SK-N-SH treated with all-trans-retinoic acid at 6 μM for 48 hours (cell line): ENCODE results near the gene MTHFD2.
"Not testable (repeated sequence)": the region's sequence is repeated elsewhere in the genome, so short reads cannot be mapped to it uniquely, and the experiment has no call there.

Source experiments
- ATAC-seq: fragments of 200-7000 bp; cut with Tn5 transposase; 3 replicates; pipeline ENCODE4 v1.9.1; 2020; ENCODE audit warnings: mild to moderate bottlenecking, moderate library complexity
- ARNTL ChIP-seq: fragments of 450-650 bp; formaldehyde crosslinking; IDR thresholded peaks from 2 replicates; pipeline ENCODE4 v1.5.0; 2020; ENCODE audit warnings: low read depth, mild to moderate bottlenecking, moderate library complexity, borderline replicate concordance
- BACH2 ChIP-seq: fragments of 250-450 bp; sonication (Bioruptor Pico); IDR thresholded peaks from 2 replicates; pipeline ENCODE4 v1.9.0; 2021; ENCODE audit warnings: mild to moderate bottlenecking, borderline replicate concordance
- CSDC2 ChIP-seq: fragments of 250-450 bp; sonication (Bioruptor Pico); IDR thresholded peaks from 2 replicates; pipeline ENCODE4 v1.5.0; 2020; ENCODE audit warnings: mild to moderate bottlenecking, moderate library complexity
- ESRRG ChIP-seq: fragments of 250-450 bp; sonication (Bioruptor Pico); IDR thresholded peaks from 2 replicates; pipeline ENCODE4 v1.6.1; 2021; ENCODE audit warnings: mild to moderate bottlenecking
- GLIS3 ChIP-seq: fragments of 250-450 bp; sonication (Bioruptor Pico); IDR thresholded peaks from 2 replicates; pipeline ENCODE4 v1.5.0; 2020; ENCODE audit warnings: mild to moderate bottlenecking, moderate library complexity
- ISL1 ChIP-seq: fragments of 250-450 bp; sonication (Bioruptor Pico); IDR thresholded peaks from 2 replicates; pipeline ENCODE4 v2.1.2; 2022; ENCODE audit warnings: mild to moderate bottlenecking, moderate library complexity
- OSR1 ChIP-seq: fragments of 250-450 bp; sonication (Bioruptor Pico); IDR thresholded peaks from 2 replicates; pipeline ENCODE4 v1.8.0; 2022; ENCODE audit warnings: moderate library complexity, mild to moderate bottlenecking, inconsistent platforms
- PPARA ChIP-seq: fragments of 250-450 bp; sonication (Bioruptor Pico); IDR thresholded peaks from 2 replicates; pipeline ENCODE4 v1.5.0; 2020; ENCODE audit warnings: mild to moderate bottlenecking, borderline replicate concordance
- RARB ChIP-seq: fragments of 250-450 bp; sonication (Bioruptor Pico); IDR thresholded peaks from 2 replicates; pipeline ENCODE4 v1.8.0; 2021; ENCODE audit warnings: mild to moderate bottlenecking, moderate library complexity
- SNAI2 ChIP-seq: fragments of 250-450 bp; sonication (Bioruptor Pico); IDR thresholded peaks from 2 replicates; pipeline ENCODE4 v1.5.0; 2020; ENCODE audit warnings: mild to moderate bottlenecking, moderate library complexity
- TCF4 ChIP-seq: fragments of 250-450 bp; sonication (Bioruptor Pico); IDR thresholded peaks from 2 replicates; pipeline ENCODE4 v1.8.0; 2021; ENCODE audit warnings: mild to moderate bottlenecking, moderate library complexity, borderline replicate concordance
- TOX ChIP-seq: fragments of 250-450 bp; sonication (Bioruptor Pico); IDR thresholded peaks from 2 replicates; pipeline ENCODE4 v1.8.0; 2021; ENCODE audit warnings: mild to moderate bottlenecking, moderate library complexity, borderline replicate concordance
- ZC3H10 ChIP-seq: fragments of 250-450 bp; sonication (Bioruptor Pico); IDR thresholded peaks from 2 replicates; pipeline ENCODE4 v1.5.1; 2021; ENCODE audit warnings: mild to moderate bottlenecking, moderate library complexity
- ZFP3 ChIP-seq: fragments of 250-450 bp; sonication (Bioruptor Pico); IDR thresholded peaks from 2 replicates; pipeline ENCODE4 v1.5.0; 2020; ENCODE audit warnings: mild to moderate bottlenecking, moderate library complexity
- ZFP30 ChIP-seq: fragments of 450-650 bp; formaldehyde crosslinking; IDR thresholded peaks from 2 replicates; pipeline ENCODE4 v1.5.0; 2022; ENCODE audit warnings: mild to moderate bottlenecking, moderate library complexity
- ZNF565 ChIP-seq: fragments of 450-650 bp; formaldehyde crosslinking; conservative IDR thresholded peaks from 2 replicates; pipeline ENCODE4 v1.5.0; 2020; ENCODE audit warnings: low read depth, mild to moderate bottlenecking, moderate library complexity
- ZNF70 ChIP-seq: fragments of 450-650 bp; formaldehyde crosslinking; IDR thresholded peaks from 2 replicates; pipeline ENCODE4 v1.5.0; 2020; ENCODE audit warnings: mild to moderate bottlenecking, moderate library complexity
- ZNF8 ChIP-seq: fragments of 450-650 bp; formaldehyde crosslinking; IDR thresholded peaks from 2 replicates; pipeline ENCODE4 v1.5.0; 2020; ENCODE audit warnings: mild to moderate bottlenecking, moderate library complexity
- TF ChIP-seq, protein P1 (sequence below): fragments of 250-450 bp; sonication (Bioruptor Pico); IDR thresholded peaks from 2 replicates; pipeline ENCODE4 v1.8.0; 2020; ENCODE audit warnings: mild to moderate bottlenecking, moderate library complexity, borderline replicate concordance
- TF ChIP-seq, protein P2 (sequence below): fragments of 250-450 bp; sonication (Bioruptor Pico); IDR thresholded peaks from 2 replicates; pipeline ENCODE4 v1.5.0; 2020; ENCODE audit warnings: mild to moderate bottlenecking, moderate library complexity
- TF ChIP-seq, protein P3 (sequence below): fragments of 250-450 bp; sonication (Bioruptor Pico); IDR thresholded peaks from 2 replicates; pipeline ENCODE4 v1.8.0; 2021; ENCODE audit warnings: low read depth, mild to moderate bottlenecking, moderate library complexity, borderline replicate concordance
- TF ChIP-seq, protein P4 (sequence below): fragments of 250-450 bp; sonication (Bioruptor Pico); IDR thresholded peaks from 2 replicates; pipeline ENCODE4 v1.5.1; 2020; ENCODE audit warnings: low read depth, mild to moderate bottlenecking, moderate library complexity

Gene MTHFD2

DNA sequence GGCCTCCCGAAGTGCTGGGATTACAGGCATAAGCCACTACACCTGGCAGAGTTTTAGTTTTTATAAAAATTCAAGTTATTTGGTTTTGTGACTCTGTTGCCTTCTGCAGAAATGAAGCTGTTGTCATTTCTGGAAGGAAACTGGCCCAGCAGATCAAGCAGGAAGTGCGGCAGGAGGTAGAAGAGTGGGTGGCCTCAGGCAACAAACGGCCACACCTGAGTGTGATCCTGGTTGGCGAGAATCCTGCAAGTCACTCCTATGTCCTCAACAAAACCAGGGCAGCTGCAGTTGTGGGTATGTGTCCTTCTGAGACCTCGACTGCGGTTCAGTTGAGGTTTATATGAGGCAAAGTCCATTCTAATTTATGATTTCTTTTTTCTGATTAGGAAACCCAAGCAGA lies 7.2 kb downstream of the MTHFD2 start (continued):
- no peak for TF ChIP-seq ZNF70
- no peak for TF ChIP-seq PPARA (CRISPR knock-in tag)
- TF ChIP-seq, protein P1, sequence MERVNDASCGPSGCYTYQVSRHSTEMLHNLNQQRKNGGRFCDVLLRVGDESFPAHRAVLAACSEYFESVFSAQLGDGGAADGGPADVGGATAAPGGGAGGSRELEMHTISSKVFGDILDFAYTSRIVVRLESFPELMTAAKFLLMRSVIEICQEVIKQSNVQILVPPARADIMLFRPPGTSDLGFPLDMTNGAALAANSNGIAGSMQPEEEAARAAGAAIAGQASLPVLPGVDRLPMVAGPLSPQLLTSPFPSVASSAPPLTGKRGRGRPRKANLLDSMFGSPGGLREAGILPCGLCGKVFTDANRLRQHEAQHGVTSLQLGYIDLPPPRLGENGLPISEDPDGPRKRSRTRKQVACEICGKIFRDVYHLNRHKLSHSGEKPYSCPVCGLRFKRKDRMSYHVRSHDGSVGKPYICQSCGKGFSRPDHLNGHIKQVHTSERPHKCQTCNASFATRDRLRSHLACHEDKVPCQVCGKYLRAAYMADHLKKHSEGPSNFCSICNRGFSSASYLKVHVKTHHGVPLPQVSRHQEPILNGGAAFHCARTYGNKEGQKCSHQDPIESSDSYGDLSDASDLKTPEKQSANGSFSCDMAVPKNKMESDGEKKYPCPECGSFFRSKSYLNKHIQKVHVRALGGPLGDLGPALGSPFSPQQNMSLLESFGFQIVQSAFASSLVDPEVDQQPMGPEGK: no peak
- TF ChIP-seq SNAI2 (CRISPR knock-in tag): no peak
- no peak for TF ChIP-seq GLIS3
- TF ChIP-seq, all 23 proteins: peak for 0

DNA sequence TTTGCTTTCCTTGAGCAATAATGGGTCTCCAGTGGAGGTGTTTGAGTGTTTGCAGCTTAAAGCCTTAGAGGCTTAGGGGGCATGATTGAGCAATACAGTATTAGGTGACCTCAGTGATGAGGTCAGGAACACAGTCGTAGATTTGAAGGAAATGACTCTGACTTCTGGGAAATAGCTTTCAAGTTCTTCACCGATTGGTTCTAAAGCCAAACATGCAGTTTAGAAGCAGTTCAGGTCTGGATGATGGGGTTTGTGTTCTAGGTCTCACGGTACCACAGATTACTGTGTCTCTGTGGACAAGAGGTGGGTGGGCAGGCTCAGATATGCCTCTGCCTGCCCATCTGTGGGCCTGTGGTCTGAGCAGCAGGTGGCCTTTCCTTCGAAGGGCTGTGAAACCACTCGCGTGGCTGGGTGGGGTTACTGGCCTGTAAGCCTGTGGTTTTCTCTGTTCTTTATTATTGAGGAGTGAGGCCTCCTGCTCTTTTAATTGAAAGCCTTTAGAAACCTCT lies 7.8 kb downstream of the MTHFD2 start:
- TF ChIP-seq, protein P2, sequence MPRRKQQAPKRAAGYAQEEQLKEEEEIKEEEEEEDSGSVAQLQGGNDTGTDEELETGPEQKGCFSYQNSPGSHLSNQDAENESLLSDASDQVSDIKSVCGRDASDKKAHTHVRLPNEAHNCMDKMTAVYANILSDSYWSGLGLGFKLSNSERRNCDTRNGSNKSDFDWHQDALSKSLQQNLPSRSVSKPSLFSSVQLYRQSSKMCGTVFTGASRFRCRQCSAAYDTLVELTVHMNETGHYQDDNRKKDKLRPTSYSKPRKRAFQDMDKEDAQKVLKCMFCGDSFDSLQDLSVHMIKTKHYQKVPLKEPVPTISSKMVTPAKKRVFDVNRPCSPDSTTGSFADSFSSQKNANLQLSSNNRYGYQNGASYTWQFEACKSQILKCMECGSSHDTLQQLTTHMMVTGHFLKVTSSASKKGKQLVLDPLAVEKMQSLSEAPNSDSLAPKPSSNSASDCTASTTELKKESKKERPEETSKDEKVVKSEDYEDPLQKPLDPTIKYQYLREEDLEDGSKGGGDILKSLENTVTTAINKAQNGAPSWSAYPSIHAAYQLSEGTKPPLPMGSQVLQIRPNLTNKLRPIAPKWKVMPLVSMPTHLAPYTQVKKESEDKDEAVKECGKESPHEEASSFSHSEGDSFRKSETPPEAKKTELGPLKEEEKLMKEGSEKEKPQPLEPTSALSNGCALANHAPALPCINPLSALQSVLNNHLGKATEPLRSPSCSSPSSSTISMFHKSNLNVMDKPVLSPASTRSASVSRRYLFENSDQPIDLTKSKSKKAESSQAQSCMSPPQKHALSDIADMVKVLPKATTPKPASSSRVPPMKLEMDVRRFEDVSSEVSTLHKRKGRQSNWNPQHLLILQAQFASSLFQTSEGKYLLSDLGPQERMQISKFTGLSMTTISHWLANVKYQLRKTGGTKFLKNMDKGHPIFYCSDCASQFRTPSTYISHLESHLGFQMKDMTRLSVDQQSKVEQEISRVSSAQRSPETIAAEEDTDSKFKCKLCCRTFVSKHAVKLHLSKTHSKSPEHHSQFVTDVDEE (CRISPR knock-in tag): no peak
- TF ChIP-seq, protein P3, sequence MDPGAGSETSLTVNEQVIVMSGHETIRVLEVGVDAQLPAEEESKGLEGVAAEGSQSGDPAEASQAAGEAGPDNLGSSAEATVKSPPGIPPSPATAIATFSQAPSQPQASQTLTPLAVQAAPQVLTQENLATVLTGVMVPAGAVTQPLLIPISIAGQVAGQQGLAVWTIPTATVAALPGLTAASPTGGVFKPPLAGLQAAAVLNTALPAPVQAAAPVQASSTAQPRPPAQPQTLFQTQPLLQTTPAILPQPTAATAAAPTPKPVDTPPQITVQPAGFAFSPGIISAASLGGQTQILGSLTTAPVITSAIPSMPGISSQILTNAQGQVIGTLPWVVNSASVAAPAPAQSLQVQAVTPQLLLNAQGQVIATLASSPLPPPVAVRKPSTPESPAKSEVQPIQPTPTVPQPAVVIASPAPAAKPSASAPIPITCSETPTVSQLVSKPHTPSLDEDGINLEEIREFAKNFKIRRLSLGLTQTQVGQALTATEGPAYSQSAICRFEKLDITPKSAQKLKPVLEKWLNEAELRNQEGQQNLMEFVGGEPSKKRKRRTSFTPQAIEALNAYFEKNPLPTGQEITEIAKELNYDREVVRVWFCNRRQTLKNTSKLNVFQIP: no peak
- no peak for TF ChIP-seq GLIS3
- TF ChIP-seq ISL1 (CRISPR knock-in tag): no peak
- TF ChIP-seq ZFP30 (CRISPR knock-in tag): no peak
- TF ChIP-seq SNAI2 (CRISPR knock-in tag): no peak
- TF ChIP-seq ZNF8 (CRISPR knock-in tag): no peak
- TF ChIP-seq ZC3H10: no peak
- no peak for TF ChIP-seq RARB (CRISPR knock-in tag)
- TF ChIP-seq ZNF565 (CRISPR knock-in tag): no peak
- TF ChIP-seq BACH2 (CRISPR knock-in tag): no peak
- TF ChIP-seq, protein P1: no peak
- TF ChIP-seq ARNTL: no peak
- TF ChIP-seq ESRRG (CRISPR knock-in tag): no peak
- ATAC-seq: no peak

DNA sequence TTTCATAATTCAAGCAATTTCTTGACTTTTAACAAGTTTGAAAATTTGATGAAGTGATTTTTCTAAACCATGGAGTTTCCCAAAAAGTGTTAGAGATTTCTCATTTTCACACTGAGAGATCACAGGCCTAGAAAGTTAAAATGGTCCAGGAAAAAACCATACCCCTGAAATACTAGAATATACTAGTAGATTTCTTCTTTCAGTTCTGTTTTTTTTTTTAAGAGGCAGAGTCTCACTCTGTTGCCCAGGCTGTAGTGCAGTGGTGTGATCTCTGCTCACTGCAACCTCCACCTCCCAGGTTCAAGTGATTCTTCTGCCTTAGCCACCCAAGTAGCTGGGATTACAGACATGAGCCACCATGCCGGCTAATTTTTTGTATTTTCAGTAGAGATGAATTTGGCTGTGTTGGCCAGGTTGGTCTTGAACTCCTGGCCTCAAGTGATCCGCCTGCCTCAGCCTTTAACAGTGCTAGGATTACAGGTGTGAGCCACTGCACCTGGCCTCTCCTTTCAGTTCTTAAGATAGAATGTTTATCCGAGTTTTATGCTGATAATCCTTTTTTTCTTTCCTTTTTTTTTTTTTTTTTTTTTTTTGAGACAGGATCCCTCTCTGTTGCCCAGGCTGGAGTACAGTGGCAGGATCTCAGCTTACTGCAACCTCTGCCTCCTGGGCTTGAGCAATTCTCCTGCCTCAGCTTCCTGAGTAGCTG lies 14.4 kb downstream of the MTHFD2 start:
- no peak for TF ChIP-seq OSR1 (CRISPR knock-in tag)
- TF ChIP-seq TCF4 (CRISPR knock-in tag): no peak
- no peak for TF ChIP-seq SNAI2 (CRISPR knock-in tag)
- no peak for TF ChIP-seq TOX (CRISPR knock-in tag)
- no peak for TF ChIP-seq RARB (CRISPR knock-in tag)
- TF ChIP-seq ZFP3: no peak
- TF ChIP-seq ZNF565 (CRISPR knock-in tag): no peak
- no peak for TF ChIP-seq ZNF70
- no peak for TF ChIP-seq ZNF8 (CRISPR knock-in tag)
- TF ChIP-seq, protein P1: no peak
- TF ChIP-seq, protein P4, sequence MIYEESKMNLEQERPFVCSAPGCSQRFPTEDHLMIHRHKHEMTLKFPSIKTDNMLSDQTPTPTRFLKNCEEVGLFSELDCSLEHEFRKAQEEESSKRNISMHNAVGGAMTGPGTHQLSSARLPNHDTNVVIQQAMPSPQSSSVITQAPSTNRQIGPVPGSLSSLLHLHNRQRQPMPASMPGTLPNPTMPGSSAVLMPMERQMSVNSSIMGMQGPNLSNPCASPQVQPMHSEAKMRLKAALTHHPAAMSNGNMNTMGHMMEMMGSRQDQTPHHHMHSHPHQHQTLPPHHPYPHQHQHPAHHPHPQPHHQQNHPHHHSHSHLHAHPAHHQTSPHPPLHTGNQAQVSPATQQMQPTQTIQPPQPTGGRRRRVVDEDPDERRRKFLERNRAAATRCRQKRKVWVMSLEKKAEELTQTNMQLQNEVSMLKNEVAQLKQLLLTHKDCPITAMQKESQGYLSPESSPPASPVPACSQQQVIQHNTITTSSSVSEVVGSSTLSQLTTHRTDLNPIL (CRISPR knock-in tag): no peak
- no peak for TF ChIP-seq ARNTL
- no peak for TF ChIP-seq ESRRG (CRISPR knock-in tag)
- no peak for TF ChIP-seq ZFP30 (CRISPR knock-in tag)
- TF ChIP-seq ZC3H10: no peak
- TF ChIP-seq PPARA (CRISPR knock-in tag): no peak
- TF ChIP-seq, protein P3: no peak
- no peak for TF ChIP-seq CSDC2
- ATAC-seq: no peak

DNA sequence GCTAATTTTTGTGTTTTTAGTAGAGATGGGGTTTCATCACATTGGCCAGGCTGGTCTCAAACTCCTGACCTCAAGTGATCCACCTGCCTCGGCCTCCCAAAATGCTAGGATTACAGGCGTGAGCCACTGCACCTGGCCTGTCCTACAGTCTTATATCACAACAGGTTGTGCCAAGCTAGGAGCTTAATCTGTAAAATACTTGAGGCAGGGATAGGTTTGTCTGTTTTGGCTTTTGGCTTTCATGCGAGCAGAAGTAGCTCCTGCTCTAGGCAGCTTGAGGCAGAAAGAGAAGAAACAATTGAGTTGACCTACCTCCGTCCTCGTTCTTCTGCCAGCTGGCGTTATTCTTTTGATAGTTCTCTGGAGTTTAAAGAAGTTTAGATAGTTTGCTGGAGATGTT lies 17.4 kb downstream of the MTHFD2 start:
- not testable (repeated sequence) for ATAC-seq
